ENCODE results near the gene CRKL.
A peak's percentile ranks its signal among the peaks of the same experiment; 100 is the strongest.
"Not testable (repeated sequence)": the region's sequence is repeated elsewhere in the genome, so short reads cannot be mapped to it uniquely, and the experiment has no call there.

Gene CRKL, protein sequence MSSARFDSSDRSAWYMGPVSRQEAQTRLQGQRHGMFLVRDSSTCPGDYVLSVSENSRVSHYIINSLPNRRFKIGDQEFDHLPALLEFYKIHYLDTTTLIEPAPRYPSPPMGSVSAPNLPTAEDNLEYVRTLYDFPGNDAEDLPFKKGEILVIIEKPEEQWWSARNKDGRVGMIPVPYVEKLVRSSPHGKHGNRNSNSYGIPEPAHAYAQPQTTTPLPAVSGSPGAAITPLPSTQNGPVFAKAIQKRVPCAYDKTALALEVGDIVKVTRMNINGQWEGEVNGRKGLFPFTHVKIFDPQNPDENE

GRCh38 chr22:20916916-20917810, at the start of gene CRKL:
Gene CRKL (plus strand): TSS chr22:20917407. CDS start chr22:20917935, 528 bp downstream.
- peak; percentile 91 to 93 for DNase-seq (ENCODE audit: low read depth in 2 of 2)

- no peak for DNase-seq (ENCODE audit: low read depth in 2 of 2)
These were observed 48.9 kb upstream of the CRKL start for GRCh38 chr22:20868025-20868962.

DNA sequence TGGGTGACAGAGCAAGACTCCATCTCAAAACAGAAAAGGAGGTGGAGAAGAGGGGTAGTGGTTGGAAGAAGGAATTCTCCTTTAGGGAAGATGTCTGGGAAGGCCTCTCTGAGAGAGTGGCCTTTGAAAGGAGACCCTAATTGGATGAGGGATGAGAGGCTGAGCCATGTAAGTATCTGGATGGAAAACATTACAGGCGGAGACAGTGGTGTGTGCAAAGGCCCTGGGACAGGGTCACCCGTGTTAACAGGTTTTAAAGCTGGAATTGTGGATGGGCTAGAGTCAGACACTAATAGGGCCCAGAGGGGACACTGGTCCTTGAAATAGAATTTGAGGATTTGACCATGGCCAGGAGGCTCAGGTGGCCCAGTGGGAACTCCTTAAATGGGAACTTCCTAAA, 48.0 kb upstream of the CRKL start:
- DNase-seq (ENCODE audit: low read depth in 2 of 2) = no peak

DNA sequence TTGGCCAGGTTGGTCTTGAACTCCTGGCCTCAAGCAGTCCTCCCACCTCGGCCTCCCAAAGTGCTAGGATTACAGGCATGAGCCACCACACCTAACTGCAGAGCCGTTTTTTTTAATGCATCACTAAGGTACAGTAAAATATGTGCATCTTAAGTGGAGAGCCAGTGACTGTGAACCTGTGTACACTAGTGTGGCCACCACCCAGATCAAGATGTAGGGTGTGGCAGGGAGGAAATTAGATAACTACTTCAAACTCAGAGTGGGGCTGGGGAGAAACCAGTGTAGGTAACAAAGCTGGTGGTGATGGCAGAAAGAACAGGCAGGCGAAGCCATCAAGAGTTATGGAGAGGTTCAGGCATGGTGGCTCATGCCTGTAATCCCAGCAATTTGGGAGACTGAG, 44.0 kb upstream of the CRKL start:
- DNase-seq (ENCODE audit: low read depth in 2 of 2) = no peak

- DNase-seq (ENCODE audit: low read depth in 2 of 2) = no peak
These were observed 41.9 kb upstream of the CRKL start for GRCh38 chr22:20875296-20875695.

GRCh38 chr22:20877715-20878114, 39.5 kb upstream of the CRKL start:
- DNase-seq (ENCODE audit: low read depth in 2 of 2) = no peak

- no peak for DNase-seq (ENCODE audit: low read depth in 2 of 2)
These were observed 36.0 kb upstream of the CRKL start for GRCh38 chr22:20881231-20881630.

- no peak for DNase-seq (ENCODE audit: low read depth in 2 of 2)
These were observed 35.1 kb upstream of the CRKL start for GRCh38 chr22:20881869-20882815.

GRCh38 chr22:20882855-20883254, 34.4 kb upstream of the CRKL start:
- no peak for DNase-seq (ENCODE audit: low read depth in 2 of 2)

DNA sequence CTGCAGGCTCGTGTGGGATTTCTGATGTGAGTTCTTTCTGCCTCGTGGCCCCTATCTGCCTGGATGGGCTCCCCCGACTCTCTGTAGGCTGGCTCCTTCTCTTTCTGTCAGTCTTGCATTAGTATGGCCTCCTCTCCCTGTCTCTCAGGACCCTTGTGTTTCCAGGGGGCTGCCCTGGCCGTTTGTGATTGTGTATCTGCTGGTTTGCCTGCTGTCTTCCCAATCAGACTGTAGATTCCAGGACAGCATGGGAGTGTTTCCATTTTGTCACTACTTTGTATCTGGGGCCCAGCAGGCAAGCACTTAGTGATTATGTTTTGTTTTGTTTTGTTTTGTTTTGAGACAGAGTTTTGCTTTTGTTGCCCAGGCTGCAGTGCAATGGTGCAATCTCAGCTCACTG, 32.8 kb upstream of the CRKL start:
- DNase-seq (ENCODE audit: low read depth in 2 of 2) = no peak

DNA sequence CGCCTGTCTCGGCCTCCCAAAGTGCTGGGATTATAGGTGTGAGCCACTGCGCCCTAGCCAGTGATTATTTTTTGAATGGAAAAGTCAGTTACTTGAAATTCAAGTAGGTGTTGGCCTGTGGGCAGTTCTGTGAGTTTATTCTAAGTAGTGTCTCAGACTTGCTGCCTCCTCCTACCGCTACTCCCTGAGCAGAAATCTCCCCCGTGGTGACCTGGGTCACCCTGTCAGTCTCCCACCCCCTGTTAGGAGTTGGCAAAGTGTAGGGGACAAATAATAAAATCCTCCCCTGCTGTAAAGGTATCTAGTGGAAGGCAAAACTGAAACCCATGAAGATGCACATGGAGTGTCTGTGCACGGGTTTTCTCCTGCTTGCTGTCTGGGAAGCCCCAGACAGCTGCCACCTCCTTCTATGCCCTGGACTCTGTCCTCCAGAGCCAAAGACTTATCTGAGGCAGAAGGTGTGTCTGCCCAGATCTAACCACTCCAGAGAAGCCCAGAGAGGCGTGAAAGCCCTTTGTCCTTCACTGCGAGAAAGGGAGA, 32.1 kb upstream of the CRKL start:
- DNase-seq (ENCODE audit: low read depth in 2 of 2) = no peak

DNA sequence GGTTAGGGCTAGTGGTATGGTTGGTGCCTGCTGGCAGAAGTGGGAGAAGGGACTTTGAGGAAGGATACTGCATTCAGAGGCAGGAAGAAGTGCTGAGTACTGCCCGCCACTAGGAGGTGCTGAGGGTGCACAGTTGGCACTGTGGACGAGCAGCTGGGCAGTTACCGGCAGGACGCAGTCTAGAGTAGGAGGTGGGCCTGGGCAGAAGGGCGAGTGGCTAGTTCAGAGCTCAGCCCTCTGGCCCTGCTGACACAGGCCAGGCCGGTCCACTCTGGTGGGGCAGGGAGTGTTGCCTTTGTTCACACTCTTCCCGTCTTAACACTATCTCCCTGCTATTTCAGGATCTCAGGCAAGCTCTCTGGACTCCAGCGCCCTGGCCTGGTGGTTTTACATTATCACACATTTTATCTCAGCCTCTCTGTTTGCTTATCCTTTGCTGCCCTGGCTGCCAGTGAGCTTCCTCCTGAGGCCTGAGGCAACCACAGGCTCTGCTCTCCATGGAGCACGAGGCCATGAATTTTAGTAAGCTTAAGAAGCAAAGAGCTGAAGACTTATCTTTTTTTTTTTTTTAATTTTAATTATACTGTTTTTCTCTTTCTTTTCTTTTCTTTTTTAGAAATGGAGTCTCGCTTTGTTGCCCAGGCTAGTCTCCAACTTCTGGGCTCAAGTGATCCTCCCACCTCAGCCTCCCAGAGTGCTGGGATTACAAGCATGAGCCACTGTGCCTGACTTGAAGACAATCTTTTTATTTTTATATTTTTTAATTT, 31.5 kb upstream of the CRKL start:
- peak in 1 of 2 experiments; percentile 40 for DNase-seq (ENCODE audit: low read depth in 2 of 2)

GRCh38 chr22:20887375-20887774, 29.8 kb upstream of the CRKL start:
- DNase-seq (ENCODE audit: low read depth in 2 of 2) = no peak

DNA sequence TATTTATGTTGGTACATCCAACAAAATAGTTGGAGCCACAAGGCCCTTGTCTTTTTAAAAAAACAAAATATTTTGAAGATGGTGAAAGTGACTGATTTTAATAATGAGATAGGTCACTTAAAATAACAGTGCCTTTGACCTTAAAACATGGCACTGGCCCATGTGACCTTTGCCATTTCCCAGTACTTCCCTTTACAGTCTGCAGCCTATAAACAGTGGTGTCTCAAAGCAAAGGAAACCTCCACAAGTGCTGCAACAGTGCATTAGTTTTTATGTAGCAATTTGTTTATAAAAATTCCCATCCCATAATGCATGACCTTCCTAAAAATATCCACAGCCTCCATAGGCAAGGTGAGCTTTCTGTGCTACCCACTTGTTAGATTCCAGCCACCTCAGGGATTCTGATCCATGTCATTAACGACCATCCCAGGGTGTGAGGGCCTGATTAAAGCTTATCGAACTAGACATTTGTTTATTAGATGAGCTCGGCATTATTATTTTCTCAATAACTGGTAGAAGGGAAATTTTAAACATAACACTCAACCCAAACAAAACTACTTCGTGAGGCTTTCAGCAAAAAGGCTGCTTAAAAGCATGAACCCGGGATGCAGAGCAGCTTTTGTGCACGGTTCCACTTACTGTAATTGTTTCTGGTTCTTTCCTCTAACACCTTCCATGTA, 28.0 kb upstream of the CRKL start:
- no peak for DNase-seq (ENCODE audit: low read depth in 2 of 2)

DNA sequence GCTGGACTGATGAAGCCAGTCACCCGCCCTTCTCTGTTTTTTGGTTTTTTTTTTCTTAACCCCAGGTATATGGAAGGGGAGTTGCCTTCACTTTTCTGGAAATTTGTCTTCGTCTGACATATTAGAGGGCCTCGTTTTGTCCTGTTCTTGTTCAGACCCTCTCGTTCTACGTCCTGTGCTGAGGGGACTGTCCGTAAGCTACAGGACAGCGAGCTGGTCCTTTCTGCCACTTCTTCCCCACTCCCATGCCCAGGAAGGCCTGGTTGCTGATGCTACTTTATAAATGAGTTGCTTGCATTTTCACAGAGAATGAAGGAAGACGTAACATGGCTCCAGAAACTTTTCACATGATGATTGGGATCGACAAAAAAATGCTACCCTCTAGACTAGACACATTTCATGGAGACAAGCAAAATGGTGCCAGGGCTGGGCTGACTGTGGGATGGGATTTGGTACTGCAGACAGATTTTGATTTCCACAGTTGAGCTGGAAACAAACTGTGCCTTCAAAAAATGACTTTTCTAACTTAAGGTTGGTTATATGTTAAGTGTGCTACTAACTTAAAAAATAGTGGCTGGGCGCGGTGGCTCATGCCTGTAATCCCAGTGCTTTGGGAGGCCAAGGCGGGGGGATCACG, 27.2 kb upstream of the CRKL start:
- no peak for DNase-seq (ENCODE audit: low read depth in 2 of 2)

DNA sequence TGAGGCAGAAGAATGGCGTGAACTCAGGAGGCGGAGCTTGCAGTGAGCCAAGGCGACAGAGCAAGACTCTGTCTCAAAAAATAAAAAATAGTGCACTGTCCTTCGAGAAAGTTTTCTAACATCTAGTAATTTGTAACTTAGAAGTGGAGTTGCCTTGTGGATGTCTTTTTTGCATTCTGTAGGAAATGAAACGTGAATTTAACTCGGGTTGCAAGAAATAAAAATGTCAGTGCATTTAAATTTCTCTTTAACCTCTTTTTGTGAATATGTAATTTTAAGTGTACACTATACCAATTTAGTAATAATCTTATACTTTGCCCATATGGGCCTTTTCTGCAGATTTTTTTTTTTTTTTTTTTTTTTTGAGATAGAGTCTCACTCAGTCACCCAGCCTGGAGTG, 26.2 kb upstream of the CRKL start:
- no peak for DNase-seq (ENCODE audit: low read depth in 2 of 2)

DNA sequence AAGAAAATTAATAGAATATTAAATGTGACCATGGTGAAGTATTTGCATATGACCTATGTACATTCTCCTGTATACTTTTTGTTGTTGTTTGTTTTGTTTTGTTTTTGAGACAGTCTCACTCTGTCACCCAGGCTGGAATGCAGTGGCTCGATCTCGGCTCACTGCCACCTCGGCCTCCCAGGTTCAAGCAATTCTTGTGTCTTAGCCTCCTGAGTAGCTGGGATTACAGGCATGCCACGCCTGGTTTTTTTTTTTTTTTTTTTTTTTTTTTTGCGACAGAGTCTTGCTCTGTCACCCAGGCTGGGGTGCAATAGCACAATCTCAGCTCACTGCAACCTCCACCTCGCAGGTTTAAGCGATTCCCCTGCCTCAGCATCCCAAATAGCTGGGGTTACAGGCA, 19.5 kb upstream of the CRKL start:
- DNase-seq (ENCODE audit: low read depth in 2 of 2) = not testable (repeated sequence)

DNA sequence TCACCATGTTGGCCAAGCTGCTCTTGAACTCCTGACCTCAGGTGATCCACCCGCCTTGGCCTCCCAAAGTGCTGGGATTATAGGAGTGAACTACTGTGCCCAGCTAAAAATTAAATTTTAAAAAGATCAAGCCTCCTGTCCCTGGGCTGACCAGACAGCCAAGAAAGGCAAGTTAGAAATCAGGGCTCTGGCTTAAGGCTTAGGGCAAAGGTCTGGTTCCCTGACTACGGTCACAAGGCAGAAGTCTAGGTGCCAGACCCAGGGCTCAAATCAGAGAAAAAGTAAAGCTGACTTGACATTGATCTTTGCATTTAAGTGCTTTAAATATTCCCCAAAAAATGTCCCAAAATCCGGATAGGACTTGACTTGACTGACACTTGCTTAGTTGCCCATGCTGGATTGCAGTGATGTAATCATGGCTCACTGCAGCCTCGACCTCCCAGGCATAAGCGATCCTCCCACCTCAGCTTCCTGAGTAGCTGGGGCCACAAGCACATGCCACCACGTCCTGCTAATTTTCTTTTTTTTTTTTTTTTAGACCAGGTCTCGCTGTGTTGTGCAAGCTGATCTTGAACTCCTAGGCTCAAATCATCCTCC, 17.3 kb upstream of the CRKL start:
- no peak for DNase-seq (ENCODE audit: low read depth in 2 of 2)
